ENCODE measurements around the gene CD74. TPM values are rescaled to one million over a fixed set of nuclear protein-coding genes. Genes with fewer than 3 reads are reported as not detected.
"Not testable (repeated sequence)": the region's sequence is repeated elsewhere in the genome, so short reads cannot be mapped to it uniquely, and the experiment has no call there.

CD74 gene
- total and polyA plus RNA-seq, 2 of the 8 experiments (the other 6 are each of a cell fraction or from before 2014, with no cell fraction given): 45.9 to 61.0 TPM

DNA sequence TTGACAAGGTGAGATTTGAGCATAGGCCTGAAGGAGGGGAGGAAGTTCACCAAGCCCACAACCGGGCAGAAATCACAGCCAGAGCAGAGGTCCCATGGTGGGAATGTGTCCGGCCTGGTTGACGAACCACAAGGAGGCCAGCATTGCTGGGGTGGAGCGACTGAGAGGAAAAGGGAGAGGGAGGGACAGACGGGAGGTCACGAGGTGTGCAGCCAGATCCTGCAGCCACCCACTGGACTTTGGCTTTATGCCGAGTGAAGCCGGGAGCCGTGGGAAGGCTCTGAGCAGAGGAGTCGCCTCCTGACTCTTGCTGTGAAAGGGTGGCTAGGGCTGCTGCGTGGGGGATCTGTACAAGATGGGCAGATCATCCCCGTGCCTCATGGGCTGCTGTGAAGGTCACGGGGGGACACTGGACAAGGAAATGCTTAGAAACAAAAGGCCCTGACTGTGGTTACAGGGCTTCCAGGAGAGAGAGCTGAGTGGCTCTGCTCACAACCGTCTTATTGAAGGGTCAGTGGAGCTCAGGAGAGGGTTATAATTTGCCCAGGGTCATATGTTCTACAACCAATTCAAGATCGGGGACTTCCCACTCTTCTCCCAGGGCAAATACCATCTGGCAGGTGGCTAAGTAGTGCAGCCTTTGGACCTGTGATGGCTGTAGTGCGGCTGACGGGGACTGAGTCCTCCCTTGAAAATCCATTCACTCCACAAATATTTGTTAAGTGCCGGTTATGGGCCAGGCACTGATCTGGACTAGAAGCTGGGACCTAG lies 15.6 kb upstream of the CD74 start (continued):
- no peak for TF ChIP-seq SRF (IDR thresholded peaks at IDR 0.05; ENCODE audit: low read depth, low read length)

DNA sequence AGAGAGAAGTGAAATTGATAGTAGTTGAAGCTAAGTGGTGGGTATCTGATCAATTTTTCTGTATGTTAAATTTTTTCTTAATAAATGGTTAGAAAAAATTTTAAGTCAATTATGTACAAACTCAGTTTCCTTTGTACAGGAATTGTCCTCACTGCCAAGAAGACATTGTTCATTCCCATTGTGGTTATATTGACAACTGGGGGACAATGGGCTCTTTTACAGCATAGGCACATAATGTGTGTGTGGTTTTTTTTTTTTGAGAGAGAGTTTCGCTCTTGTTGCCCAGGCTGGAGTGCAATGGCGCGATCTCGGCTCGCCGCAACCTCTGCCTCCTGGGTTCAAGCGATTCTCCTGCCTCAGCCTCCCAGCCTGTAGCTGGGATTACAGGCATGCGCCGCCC lies 13.5 kb upstream of the CD74 start:
- not testable (repeated sequence) for H3K14ac ChIP-seq (ENCODE audit: insufficient read length); H2AK5ac ChIP-seq (ENCODE audit: low read depth, low read length); H3K4me1 ChIP-seq (replicated peaks in 1 of 4; ENCODE audit: control insufficient read depth in 3 of 4, insufficient read depth in 4 of 4, low read length in 3 of 4); H3K56ac ChIP-seq (replicated peaks; ENCODE audit: insufficient read length, low read depth, low read length); H3K79me1 ChIP-seq (ENCODE audit: low read depth, low read length); DNase-seq (ENCODE audit: low read depth in 1 of 2, low spot score in 2 of 2); H3K18ac ChIP-seq (ENCODE audit: extremely low read depth, low read length); H4K8ac ChIP-seq (ENCODE audit: extremely low read depth, insufficient read depth, low read length); H3K4me3 ChIP-seq (ENCODE audit: extremely low read depth in 1 of 4, insufficient read depth in 2 of 4, low read depth in 3 of 4, low read length in 4 of 4); H3K4me2 ChIP-seq (ENCODE audit: insufficient read depth in 1 of 2, low read depth in 2 of 2, low read length in 2 of 2); H2AFZ ChIP-seq (ENCODE audit: low read length); H2BK12ac ChIP-seq (ENCODE audit: low read depth, low read length); H3K23me2 ChIP-seq (ENCODE audit: low read depth, low read length); H3K9me3 ChIP-seq (ENCODE audit: insufficient read depth in 2 of 2, low read depth in 1 of 2, low read length in 1 of 2); H3K23ac ChIP-seq (ENCODE audit: insufficient read length); H2BK120ac ChIP-seq (replicated peaks; ENCODE audit: low read depth, low read length); FAIRE-seq; H3K79me2 ChIP-seq (ENCODE audit: control insufficient read depth in 1 of 2, insufficient read depth in 2 of 2, low read length in 2 of 2); H2BK20ac ChIP-seq (ENCODE audit: low read length); H3K9ac ChIP-seq (replicated peaks in 1 of 4; ENCODE audit: extremely low read depth in 1 of 4, low read depth in 3 of 4, low read length in 3 of 4); H4K5ac ChIP-seq (ENCODE audit: insufficient read length, low read depth, low read length); H2BK15ac ChIP-seq (ENCODE audit: low read length); H4K20me1 ChIP-seq (replicated peaks in 1 of 2; ENCODE audit: control insufficient read depth in 1 of 2, insufficient read depth in 2 of 2, low read length in 2 of 2); H3K27ac ChIP-seq (ENCODE audit: low read depth, low read length); H4K91ac ChIP-seq (replicated peaks; ENCODE audit: insufficient read length, low read length); H3K36me3 ChIP-seq (ENCODE audit: control insufficient read depth in 2 of 4, insufficient read depth in 4 of 4, low read length in 3 of 4); H3K4ac ChIP-seq (replicated peaks; ENCODE audit: insufficient read length, low read depth, low read length); H3K27me3 ChIP-seq (replicated peaks in 1 of 4; ENCODE audit: control insufficient read depth in 3 of 4, extremely low read depth in 1 of 4, insufficient read depth in 3 of 4, low read length in 3 of 4); H2BK5ac ChIP-seq (ENCODE audit: low read depth, low read length)
- 98% methylated on average over 7 of the region's 9 CpGs; no CpG with 5 or more reads in 1 of the 2 experiments for WGBS, 2 experiments (ENCODE audit: extremely low coverage in 1 of 2, insufficient coverage in 1 of 2, insufficient read length in 1 of 2, insufficient replicate concordance in 2 of 2, low coverage in 1 of 2, low lambda C conversion rate in 2 of 2, missing lambda C conversion rate in 1 of 2)
- ChIA-PET CTCF (ENCODE audit: partially characterized antibody) (interaction anchor here (0.6 to 6.9 kb wide), 6 partner anchors 9 to 94 kb away, joined by 3 to 48 read pairs (median 4); no protein-coding TSS in a partner anchor), POLR2A (ENCODE audit: partially characterized antibody) (interaction anchor here (0.9 to 1.0 kb wide), 2 partner anchors 13 to 24 kb away, joined by 3 read pairs; partner anchors contain the start of gene CD74)
